ENCODE data around the gene PPP2R3B. TPM values are rescaled to one million over a fixed set of nuclear protein-coding genes. Genes with fewer than 3 reads are reported as not detected.
"Not testable (repeated sequence)": the region's sequence is repeated elsewhere in the genome, so short reads cannot be mapped to it uniquely, and the experiment has no call there.

PPP2R3B gene
- total and polyA plus RNA-seq, 2 experiments from 2014 or later = 22.4 to 24.3 TPM

GRCh38 chrX:329291-329910, 57.3 kb downstream of the PPP2R3B start:
- H3K9me3 ChIP-seq (ENCODE audit: low read depth) = no peaks in the 10 kb centered on the region
- no peak overlapping the region for H3K27ac ChIP-seq
- H3K4me3 ChIP-seq = no peak overlapping the region
- H3K4me2 ChIP-seq = no peak overlapping the region
- H4K20me1 ChIP-seq (ENCODE audit: insufficient read depth, poor library complexity, severe bottlenecking) = no peaks in the 10 kb centered on the region
- H3K9me2 ChIP-seq (replicated peaks; ENCODE audit: insufficient read depth) = no peaks in the 10 kb centered on the region
- TF ChIP-seq EZH2 (IDR thresholded peaks at IDR 0.05; ENCODE audit: borderline replicate concordance) = no peak
- TF ChIP-seq EZH2phosphoT487 (IDR thresholded peaks at IDR 0.05; ENCODE audit: low read depth, severe bottlenecking, unreplicated experiment) = no peak
- TF ChIP-seq, protein P1, sequence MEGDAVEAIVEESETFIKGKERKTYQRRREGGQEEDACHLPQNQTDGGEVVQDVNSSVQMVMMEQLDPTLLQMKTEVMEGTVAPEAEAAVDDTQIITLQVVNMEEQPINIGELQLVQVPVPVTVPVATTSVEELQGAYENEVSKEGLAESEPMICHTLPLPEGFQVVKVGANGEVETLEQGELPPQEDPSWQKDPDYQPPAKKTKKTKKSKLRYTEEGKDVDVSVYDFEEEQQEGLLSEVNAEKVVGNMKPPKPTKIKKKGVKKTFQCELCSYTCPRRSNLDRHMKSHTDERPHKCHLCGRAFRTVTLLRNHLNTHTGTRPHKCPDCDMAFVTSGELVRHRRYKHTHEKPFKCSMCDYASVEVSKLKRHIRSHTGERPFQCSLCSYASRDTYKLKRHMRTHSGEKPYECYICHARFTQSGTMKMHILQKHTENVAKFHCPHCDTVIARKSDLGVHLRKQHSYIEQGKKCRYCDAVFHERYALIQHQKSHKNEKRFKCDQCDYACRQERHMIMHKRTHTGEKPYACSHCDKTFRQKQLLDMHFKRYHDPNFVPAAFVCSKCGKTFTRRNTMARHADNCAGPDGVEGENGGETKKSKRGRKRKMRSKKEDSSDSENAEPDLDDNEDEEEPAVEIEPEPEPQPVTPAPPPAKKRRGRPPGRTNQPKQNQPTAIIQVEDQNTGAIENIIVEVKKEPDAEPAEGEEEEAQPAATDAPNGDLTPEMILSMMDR (IDR thresholded peaks at IDR 0.05; ENCODE audit: poor library complexity) = no peak
- H3K27me3 ChIP-seq = no peaks in the 10 kb centered on the region
- no peak for DNase-seq (ENCODE audit: low spot score)
- no peaks in the 10 kb centered on the region for H3K36me3 ChIP-seq (replicated peaks; ENCODE audit: insufficient read depth, low read depth)
- 91% methylated on average over 17 of the region's 23 CpGs for WGBS (ENCODE audit: low lambda C conversion rate, missing lambda C conversion rate)
- H3K4me1 ChIP-seq (ENCODE audit: insufficient read depth) = peaks cover 11% of the 10 kb centered on the region
- no peaks in the 10 kb centered on the region for H3K79me2 ChIP-seq
- no peak overlapping the region for H2AFZ ChIP-seq

DNA sequence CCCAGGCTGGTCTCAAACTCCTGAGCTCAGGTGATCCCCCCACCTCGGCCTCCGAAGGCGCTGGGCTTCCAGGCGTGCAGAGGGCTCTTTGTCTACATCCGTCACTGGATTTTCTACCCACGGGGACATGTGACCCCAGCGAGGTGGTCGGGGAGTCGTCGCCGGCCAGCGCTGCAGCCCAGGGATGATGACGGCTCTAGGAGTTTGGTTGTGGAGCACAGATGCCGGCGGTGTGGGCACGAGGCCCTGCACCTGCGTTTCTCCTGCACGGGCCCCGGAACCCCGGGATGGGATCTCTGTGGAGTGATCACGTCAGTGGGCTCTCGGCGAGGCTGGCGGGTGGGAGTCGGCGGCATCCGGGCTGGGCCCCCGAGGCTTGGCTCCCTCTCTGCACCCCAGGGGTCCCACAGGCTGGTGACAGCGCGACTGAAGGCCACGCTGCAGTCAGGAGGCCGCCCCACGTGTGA, 59.0 kb downstream of the PPP2R3B start:
- H3K79me2 ChIP-seq = no peaks in the 10 kb centered on the region
- peaks cover 15% of the 10 kb centered on the region for H3K4me1 ChIP-seq (ENCODE audit: insufficient read depth)
- no peak for DNase-seq (ENCODE audit: low spot score)
- no peaks in the 10 kb centered on the region for H3K9me3 ChIP-seq (ENCODE audit: low read depth)
- no peaks in the 10 kb centered on the region for H3K27me3 ChIP-seq
- 93% methylated on average over 20 of the region's 33 CpGs for WGBS (ENCODE audit: low lambda C conversion rate, missing lambda C conversion rate)
- no peak for TF ChIP-seq EZH2phosphoT487 (IDR thresholded peaks at IDR 0.05; ENCODE audit: low read depth, severe bottlenecking, unreplicated experiment)
- no peak for TF ChIP-seq EZH2 (IDR thresholded peaks at IDR 0.05; ENCODE audit: borderline replicate concordance)
- TF ChIP-seq, protein P1 (IDR thresholded peaks at IDR 0.05; ENCODE audit: poor library complexity) = no peak
- H3K36me3 ChIP-seq (replicated peaks; ENCODE audit: insufficient read depth, low read depth) = no peaks in the 10 kb centered on the region
- no peak overlapping the region for H3K27ac ChIP-seq
- no peak overlapping the region for H2AFZ ChIP-seq
- no peaks in the 10 kb centered on the region for H3K9me2 ChIP-seq (replicated peaks; ENCODE audit: insufficient read depth)
- no peaks in the 10 kb centered on the region for H4K20me1 ChIP-seq (ENCODE audit: insufficient read depth, poor library complexity, severe bottlenecking)
- H3K4me2 ChIP-seq = no peak overlapping the region
- H3K4me3 ChIP-seq = no peak overlapping the region

DNA sequence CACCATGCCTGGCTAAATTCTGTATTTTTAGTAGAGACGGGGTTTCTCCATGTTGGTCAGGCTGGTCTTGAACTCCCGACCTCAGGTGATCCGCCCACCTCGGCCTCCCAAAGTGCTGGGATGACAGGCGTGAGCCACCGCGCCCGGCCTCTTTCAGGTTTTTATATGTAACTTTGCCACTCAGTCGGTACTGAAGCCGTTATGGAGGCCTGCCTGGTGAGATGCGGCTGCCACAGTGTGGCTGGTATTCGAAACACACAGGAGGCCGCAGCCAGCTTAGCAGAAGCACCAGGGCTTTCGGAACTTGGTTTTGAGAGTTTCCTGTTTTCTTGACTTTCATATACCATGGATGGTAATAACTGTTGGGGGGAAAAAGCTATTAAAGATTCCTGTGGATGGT, 62.0 kb downstream of the PPP2R3B start:
- TF ChIP-seq, protein P1 (IDR thresholded peaks at IDR 0.05; ENCODE audit: poor library complexity) = peak; percentile 3
- H3K79me2 ChIP-seq; H3K4me1 ChIP-seq (ENCODE audit: insufficient read depth); H3K9me3 ChIP-seq (ENCODE audit: low read depth); H3K4me3 ChIP-seq; DNase-seq (ENCODE audit: low spot score); H3K27me3 ChIP-seq; H2AFZ ChIP-seq; H3K27ac ChIP-seq; H4K20me1 ChIP-seq (ENCODE audit: insufficient read depth, poor library complexity, severe bottlenecking); H3K9me2 ChIP-seq (replicated peaks; ENCODE audit: insufficient read depth); H3K36me3 ChIP-seq (replicated peaks; ENCODE audit: insufficient read depth, low read depth); H3K4me2 ChIP-seq: not testable (repeated sequence)
- WGBS (ENCODE audit: low lambda C conversion rate, missing lambda C conversion rate) = 81% methylated on average over 14 of the region's 14 CpGs
